NCI-H1694 treated with DMSO at 0.1 percent for 48 hours (cell line): ENCODE measurements around the gene GRIP1.
"Not testable (repeated sequence)": the region's sequence is repeated elsewhere in the genome, so short reads cannot be mapped to it uniquely, and the experiment has no call there.

Source experiments
- DNase-seq: peaks from one replicate; lab custom pipeline; 2025; lab: John Stamatoyannopoulos, UW

The GRIP1 gene

DNA sequence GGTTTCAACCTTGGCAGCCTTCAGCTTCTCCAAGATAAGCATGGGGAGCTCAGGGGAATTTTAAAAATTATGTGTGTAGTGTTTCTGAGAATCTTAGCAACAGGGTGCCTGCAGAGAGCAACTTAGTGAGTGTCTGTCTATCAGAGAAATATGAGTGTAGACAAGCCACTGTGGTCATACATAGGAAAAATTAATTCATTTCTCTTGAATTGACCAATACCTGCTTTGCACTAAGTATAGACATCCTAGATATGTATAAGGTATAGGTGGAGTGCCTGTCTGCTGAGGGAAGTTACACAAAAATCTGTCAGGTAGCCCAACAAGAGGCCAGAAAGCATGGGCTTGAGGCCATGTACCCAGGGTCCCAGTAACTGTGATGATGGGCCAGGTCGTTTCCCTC lies 355.9 kb downstream of the GRIP1 start:
- DNase-seq, result no peak

DNA sequence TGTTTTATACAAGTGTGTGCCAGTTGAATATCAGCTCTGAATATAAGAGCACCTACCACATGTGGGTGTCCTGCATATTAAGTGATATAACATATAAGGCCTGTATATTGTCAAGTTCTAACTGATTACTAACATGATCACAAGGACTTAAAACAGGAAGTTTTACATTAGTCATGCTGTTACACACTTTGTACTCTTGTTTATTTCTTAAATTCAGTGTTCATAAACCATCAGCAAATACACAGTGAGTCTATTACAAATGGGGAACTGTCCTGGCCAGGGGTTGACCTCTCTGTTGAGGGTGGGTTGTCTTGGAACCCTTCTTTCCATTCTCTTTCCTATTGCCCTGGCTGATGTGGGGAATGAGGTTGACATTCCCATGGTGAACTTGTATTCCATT lies 357.4 kb downstream of the GRIP1 start:
- DNase-seq, result no peak

DNA sequence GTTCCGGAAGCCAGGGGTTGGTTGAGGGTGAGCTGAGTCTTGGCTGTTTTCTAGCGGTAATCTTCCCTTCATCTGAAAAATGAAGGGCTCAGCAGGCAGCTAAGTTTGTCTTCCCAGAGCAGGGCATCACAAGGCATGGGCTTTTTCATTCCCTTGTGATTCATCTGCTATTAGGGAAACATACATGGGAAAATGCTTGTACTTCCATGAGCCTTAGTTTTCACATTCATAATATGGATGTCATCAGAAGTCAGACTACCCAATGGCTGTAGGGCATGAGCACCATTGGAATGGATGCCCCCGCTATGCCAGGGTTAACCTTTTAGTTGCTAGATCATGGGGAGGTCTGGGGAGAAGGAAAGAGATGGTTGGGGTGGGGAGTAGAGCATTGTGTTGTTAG lies 357.9 kb downstream of the GRIP1 start:
- no peak for DNase-seq

DNA sequence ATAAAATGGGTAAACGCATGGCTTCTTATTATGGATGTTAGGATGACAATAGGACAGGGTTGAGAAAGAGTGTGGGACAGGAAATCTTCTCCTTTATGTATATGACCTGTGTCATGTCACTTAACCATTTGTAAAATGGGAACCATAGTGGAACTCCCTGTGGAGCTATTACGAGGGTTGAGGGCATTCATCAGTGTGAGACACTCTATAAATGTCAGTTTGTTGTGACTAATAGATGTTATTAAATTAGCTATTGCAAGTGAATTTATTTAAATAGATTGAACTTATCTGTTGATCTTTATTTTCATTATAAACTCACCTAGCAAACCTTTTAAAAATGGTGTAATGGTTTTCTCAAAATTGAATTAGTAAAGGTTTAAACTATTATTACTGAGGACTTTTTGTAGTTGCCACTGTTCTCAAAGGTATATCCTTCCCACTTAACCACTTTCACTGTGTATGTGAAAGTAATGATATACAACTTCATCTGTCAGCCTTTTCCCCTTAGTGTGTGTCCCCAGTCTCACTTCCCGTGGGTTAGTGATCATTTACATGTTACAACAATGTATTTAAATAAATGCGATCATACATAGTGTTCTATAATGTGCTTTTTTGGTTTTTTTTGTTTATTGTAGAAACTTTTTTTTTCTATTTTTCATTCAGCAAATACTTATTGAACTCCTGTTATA lies 359.5 kb downstream of the GRIP1 start:
- DNase-seq, result no peak

DNA sequence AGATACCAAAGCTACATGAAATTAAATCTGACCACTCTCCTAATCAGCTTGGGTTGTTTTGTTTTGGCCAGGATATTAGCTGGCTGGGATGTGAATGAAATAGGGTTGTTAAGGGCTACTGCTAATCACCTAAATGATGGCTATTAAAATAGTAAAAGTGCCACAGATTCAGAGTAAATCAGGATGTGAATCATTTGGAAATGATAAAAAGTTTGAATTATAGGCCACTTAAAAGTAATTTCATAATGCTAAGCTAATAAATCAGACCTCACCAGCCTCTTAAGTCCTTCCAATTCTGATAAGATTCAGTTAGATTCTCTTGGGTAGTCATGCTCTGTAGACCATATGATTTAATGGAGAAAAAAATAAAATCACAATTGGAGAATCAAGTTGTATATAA lies 364.6 kb downstream of the GRIP1 start:
- no peak for DNase-seq

DNA sequence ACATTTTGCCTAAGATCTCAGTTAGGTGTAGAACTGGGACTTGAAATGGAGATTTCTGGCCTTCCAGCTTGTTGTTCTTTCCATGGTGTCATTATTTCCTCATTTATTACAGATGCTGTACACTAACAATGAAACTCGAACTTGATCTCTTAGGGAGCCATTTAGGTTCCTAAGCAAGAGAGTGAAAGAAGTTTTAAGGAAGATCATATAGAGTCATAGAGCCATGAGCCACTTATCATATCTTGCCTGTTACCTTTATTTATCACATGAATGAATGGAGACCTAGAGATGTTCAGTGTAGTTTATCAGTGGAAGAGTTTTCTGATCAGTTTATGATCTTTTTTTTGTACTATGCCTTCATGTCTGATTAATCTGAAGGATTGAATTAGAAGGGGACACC lies 366.7 kb downstream of the GRIP1 start:
- DNase-seq, result no peak

DNA sequence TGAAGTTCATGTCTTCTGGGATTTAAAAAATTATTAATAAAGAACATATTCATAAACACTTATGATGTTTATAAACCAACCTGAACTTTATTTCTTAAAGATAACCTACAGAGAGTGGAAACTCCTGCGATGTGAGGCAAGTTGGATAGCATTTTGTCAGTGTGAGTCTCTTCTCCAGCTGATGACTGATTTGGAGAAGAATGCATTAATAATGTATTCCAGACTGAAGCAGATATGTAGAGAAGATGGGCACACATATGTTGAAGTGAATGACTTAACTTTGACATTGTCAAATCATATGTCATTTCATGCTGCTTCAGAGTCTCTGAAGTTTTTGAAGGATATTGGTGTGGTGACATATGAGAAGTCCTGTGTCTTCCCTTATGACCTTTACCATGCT lies 369.3 kb downstream of the GRIP1 start:
- DNase-seq, result no peak

DNA sequence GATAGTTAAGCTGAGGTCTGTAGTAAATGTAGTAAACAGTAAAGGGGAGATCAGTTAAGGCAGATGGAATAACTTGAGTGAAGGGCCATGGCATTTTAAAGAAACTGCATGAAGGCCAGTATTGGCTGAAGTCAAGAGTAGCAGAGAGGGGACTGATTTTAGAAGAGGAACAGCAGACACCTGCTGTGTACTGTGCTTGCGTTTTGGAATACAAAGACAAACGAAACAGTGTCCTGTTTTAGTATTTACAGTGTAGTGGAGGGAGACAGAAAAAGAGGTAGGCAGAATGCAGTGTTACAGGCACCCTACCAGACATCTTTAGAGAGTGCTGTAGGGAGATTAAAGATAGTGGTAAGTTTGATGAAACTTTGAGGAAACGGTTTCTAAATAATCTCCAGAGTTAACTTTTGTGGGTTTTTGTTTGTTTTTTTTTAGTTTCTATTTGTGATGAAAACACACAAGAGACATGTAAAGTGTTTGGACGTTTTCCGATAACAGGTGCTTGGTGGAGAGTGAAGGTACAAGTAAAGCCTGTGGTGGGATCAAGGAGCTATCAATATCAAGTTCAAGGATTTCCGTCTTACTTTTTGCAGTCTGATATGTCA lies 374.5 kb downstream of the GRIP1 start:
- DNase-seq, result no peak

DNA sequence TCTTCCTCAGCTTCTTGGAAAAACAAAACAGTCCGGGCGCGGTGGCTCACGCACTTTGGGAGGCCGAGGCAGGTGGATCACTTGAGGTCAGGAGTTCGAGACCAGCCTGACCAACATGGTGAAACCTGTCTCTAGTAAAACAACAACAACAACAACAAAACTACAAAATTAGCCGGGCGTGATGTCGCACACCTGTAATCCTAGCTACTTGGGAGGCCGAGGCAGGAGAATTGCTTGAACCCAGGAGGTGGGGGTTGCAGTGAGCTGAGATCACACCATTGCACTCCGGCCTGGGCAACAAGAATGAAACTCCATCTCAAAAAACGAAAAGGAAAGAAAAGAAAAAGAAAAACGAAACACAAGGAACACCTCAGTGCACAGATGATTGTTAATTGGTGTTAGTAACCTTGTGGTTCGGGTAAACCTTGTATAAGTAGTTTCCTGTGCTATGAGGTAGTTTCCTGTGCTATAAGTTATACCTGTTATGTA lies 375.5 kb downstream of the GRIP1 start:
- DNase-seq, result not testable (repeated sequence)

DNA sequence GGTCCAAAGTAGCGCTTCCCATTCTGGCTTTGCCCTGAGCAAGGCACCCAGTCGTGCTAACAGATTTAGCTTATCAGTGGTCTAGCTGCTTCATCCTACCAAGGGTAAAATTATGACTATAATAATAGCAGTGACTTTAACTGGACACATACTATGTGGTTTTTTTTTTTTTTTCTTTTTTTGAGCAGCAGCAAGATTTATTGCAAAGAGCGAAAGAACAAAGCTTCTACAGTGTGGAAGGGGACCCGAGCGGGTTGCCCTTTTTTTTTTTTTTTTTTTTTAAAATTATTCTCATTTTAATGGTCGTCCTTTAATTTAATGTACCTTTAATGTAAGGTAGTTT lies 376.1 kb downstream of the GRIP1 start:
- DNase-seq, result no peak

DNA sequence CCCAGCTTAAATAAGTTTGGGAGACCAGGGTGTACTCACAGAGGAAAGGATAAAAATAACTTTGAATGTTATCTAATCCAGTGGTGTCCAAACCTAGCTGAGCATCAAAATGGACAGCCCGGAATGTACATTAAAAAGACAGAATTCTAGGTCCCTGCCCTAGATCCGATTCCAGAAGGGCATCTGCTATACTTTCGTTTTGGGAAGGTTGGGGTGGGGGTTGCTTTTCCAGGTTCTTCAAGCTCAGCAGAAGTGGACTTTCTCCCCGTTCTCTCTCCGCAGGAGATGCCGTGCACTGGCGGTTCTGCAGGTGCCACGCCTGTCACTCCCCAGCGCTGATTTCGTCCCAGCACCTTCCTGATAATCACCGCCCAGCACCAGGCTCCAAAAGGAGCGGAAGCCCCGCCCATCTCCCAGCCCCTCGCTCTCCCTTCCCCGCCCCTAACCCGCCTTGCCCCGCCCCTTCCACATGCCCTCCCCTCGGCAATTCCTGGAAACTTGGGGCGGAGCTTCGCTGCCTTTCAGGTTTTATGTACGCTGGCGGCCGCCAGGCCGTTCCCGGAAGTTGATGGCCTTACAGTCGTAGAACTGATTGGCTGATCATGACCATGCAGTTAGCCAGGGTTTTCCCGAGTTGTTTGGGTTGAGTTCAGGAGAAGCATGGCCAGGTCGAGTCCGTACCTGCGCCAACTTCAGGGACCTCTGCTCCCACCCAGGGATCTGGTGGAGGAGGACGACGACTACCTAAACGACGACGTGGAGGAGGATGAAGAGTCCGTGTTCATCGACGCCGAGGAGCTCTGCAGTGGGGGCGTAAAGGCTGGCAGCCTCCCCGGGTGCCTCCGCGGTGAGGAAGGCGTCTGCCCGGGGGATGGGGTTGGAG lies 376.7 kb downstream of the GRIP1 start, which contains the start of gene HELB:
TSS of gene HELB (plus strand) at position 550 of the 883 bp plus-strand sequence. CDS start at position 661, 111 bp downstream.
- peak; percentile 79 for DNase-seq

DNA sequence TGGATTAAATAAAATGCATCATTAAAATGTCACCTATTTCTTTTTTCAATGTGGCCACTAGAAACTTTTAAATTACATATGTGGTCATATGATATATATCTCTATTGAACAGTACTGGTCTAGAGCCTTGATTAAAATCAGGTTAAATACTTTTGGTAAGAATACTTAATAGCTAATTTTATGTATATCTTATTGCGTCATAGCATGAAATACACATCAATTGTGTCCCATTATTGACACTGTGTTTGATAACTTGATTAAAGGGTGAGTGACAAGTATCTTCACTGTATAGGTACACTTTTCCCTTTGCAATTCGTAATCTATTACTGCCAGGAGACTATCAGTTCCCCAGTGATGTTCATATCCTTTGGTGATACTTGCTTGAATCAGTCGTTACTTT lies 381.0 kb downstream of the GRIP1 start:
- no peak for DNase-seq
